H9 (cell line): Measurements from ENCODE around the gene SMO. TPM values are rescaled to one million over a fixed set of nuclear protein-coding genes. Genes with fewer than 3 reads are reported as not detected.
"Not testable (repeated sequence)": the region's sequence is repeated elsewhere in the genome, so short reads cannot be mapped to it uniquely, and the experiment has no call there.

Experiments
- DNase-seq: peaks from one replicate; pipeline ENCODE4 v3.0.0-alpha.2; 2017
- H2AFZ ChIP-seq: one replicate; pipeline ENCODE4 v1.6.1; 2013; ENCODE audit warnings: mild to moderate bottlenecking, low read length, control low read depth, moderate library complexity
- H2AK5ac ChIP-seq: 2 replicates; pipeline ENCODE4 v1.6.1; 2013; ENCODE audit warnings: low read length, control low read depth, mixed read lengths; ENCODE audit not compliant: insufficient read length
- H2BK120ac ChIP-seq: one replicate; pipeline ENCODE4 v1.6.1; 2013; ENCODE audit warnings: low read depth, mild to moderate bottlenecking, low read length, control low read depth, inconsistent platforms; ENCODE audit not compliant: poor library complexity, severe bottlenecking
- H2BK12ac ChIP-seq: 2 replicates; pipeline ENCODE4 v1.6.1; 2013; ENCODE audit warnings: low read length, control low read depth, mixed read lengths, low read depth; ENCODE audit not compliant: insufficient read length
- H2BK15ac ChIP-seq: 2 replicates; pipeline ENCODE4 v1.6.1; 2013; ENCODE audit warnings: low read depth, low read length, control low read depth
- H2BK20ac ChIP-seq: one replicate; pipeline ENCODE4 v1.6.1; 2013; ENCODE audit warnings: low read depth, mild to moderate bottlenecking, low read length, control low read depth, inconsistent platforms; ENCODE audit not compliant: poor library complexity, severe bottlenecking
- H2BK5ac ChIP-seq: 2 replicates; pipeline ENCODE4 v1.6.1; 2013; ENCODE audit warnings: low read length, control low read depth, mixed read lengths; ENCODE audit not compliant: insufficient read length
- H3K14ac ChIP-seq: 2 replicates; pipeline ENCODE4 v1.6.1; 2013; ENCODE audit warnings: low read length, control low read depth; ENCODE audit not compliant: insufficient read depth
- H3K18ac ChIP-seq: 2 replicates; pipeline ENCODE4 v1.6.1; 2013; ENCODE audit warnings: low read depth, mild to moderate bottlenecking, mixed read lengths, low read length, control low read depth; ENCODE audit not compliant: insufficient read length
- H3K23ac ChIP-seq: 2 replicates; pipeline ENCODE4 v1.6.1; 2013; ENCODE audit warnings: low read length, control low read depth, mixed read lengths, low read depth; ENCODE audit not compliant: insufficient read length
- H3K23me2 ChIP-seq: 2 replicates; pipeline ENCODE4 v1.6.1; 2013; ENCODE audit warnings: low read depth, mild to moderate bottlenecking, mixed read lengths, low read length, control low read depth; ENCODE audit not compliant: insufficient read length, poor library complexity, severe bottlenecking
- H3K27ac ChIP-seq: 2 replicates; pipeline ENCODE4 v1.5.1; 2013; ENCODE audit warnings: low read length, control low read depth, mixed read lengths, low read depth; ENCODE audit not compliant: insufficient read length
- H3K27me3 ChIP-seq: 2 replicates; pipeline ENCODE4 v1.6.1; 2013; ENCODE audit warnings: low read length, control low read depth, inconsistent platforms; ENCODE audit not compliant: insufficient read depth
- H3K4ac ChIP-seq: 2 replicates; pipeline ENCODE4 v1.6.1; 2013; ENCODE audit warnings: low read depth, mild to moderate bottlenecking, control low read depth, inconsistent platforms, low read length, moderate library complexity
- H3K4me1 ChIP-seq: 2 replicates; pipeline ENCODE4 v1.6.1; 2013; ENCODE audit warnings: low read length, control low read depth, inconsistent platforms; ENCODE audit not compliant: insufficient read depth
- H3K4me2 ChIP-seq: 2 replicates; pipeline ENCODE4 v1.6.1; 2013; ENCODE audit warnings: low read length, control low read depth, mixed read lengths; ENCODE audit not compliant: insufficient read length, insufficient read depth
- H3K56ac ChIP-seq: 2 replicates; pipeline ENCODE4 v1.6.1; 2013; ENCODE audit warnings: low read depth, mild to moderate bottlenecking, mixed read lengths, low read length, control low read depth; ENCODE audit not compliant: insufficient read length
- H3K79me1 ChIP-seq: 2 replicates; pipeline ENCODE4 v1.6.1; 2013; ENCODE audit warnings: low read depth, mild to moderate bottlenecking, moderate library complexity, low read length, control low read depth, inconsistent platforms; ENCODE audit not compliant: insufficient read depth, poor library complexity, severe bottlenecking
- H3K79me2 ChIP-seq: 2 replicates; pipeline ENCODE4 v1.6.1; 2013; ENCODE audit warnings: low read length, control low read depth, inconsistent platforms; ENCODE audit not compliant: insufficient read depth
- H3K9ac ChIP-seq: 2 replicates; pipeline ENCODE4 v1.6.1; 2013; ENCODE audit warnings: low read length, control low read depth, mixed read lengths; ENCODE audit not compliant: insufficient read length; ENCODE audit errors: extremely low read depth
- H3K9me3 ChIP-seq: one replicate; pipeline ENCODE4 v1.6.1; 2013; ENCODE audit warnings: low read depth, low read length, inconsistent platforms; ENCODE audit not compliant: control insufficient read depth
- H3T11ph ChIP-seq: one replicate; pipeline ENCODE4 v1.6.1; 2013; ENCODE audit warnings: mild to moderate bottlenecking, low read length, control low read depth, inconsistent platforms
- H4K20me1 ChIP-seq: one replicate; pipeline ENCODE4 v1.6.1; 2013; ENCODE audit not compliant: control insufficient read depth, insufficient read length, insufficient read depth
- H4K5ac ChIP-seq: 2 replicates; pipeline ENCODE4 v1.6.1; 2013; ENCODE audit warnings: low read depth, mild to moderate bottlenecking, mixed read lengths, low read length, control low read depth; ENCODE audit not compliant: insufficient read length
- H4K8ac ChIP-seq: replicated peaks from 2 replicates; pipeline ENCODE4 v1.6.1; 2013; ENCODE audit warnings: low read length, control low read depth, mixed read lengths, low read depth; ENCODE audit not compliant: insufficient read length
- H4K91ac ChIP-seq: 2 replicates; pipeline ENCODE4 v1.6.1; 2013; ENCODE audit warnings: low read depth, mild to moderate bottlenecking, moderate library complexity, mixed read lengths, low read length, control low read depth; ENCODE audit not compliant: insufficient read length
- H3K27ac Mint-ChIP-seq, 3 experiments: 2 replicates in 2 of 3; 3 replicates in 1 of 3; pipeline ENCODE4 v1.8.0; 2020 to 2021; ENCODE audit warnings: mixed read lengths in 3 of 3, mild to moderate bottlenecking in 1 of 3, moderate library complexity in 1 of 3
- H3K27me3 Mint-ChIP-seq: 2 replicates; pipeline ENCODE4 v1.8.0; 2021; ENCODE audit warnings: low read depth, mild to moderate bottlenecking, moderate library complexity, mixed read lengths
- H3K36me3 Mint-ChIP-seq, 3 experiments: 2 replicates in 2 of 3; 3 replicates in 1 of 3; pipeline ENCODE4 v1.8.0; 2020 to 2021; ENCODE audit warnings: low read depth in 3 of 3, mixed read lengths in 3 of 3; ENCODE audit not compliant: insufficient read depth in 1 of 3
- H3K4me1 Mint-ChIP-seq, 2 experiments: 2 replicates each; pipeline ENCODE4 v1.8.0; 2020; ENCODE audit warnings: mixed read lengths in 2 of 2
- H3K4me3 Mint-ChIP-seq, 2 experiments: 2 replicates in 1 of 2; 3 replicates in 1 of 2; pipeline ENCODE4 v1.8.0; 2020 to 2021; ENCODE audit warnings: mild to moderate bottlenecking in 2 of 2, mixed read lengths in 2 of 2, moderate library complexity in 1 of 2
- H3K9me3 Mint-ChIP-seq, 2 experiments: 2 replicates in 1 of 2; 3 replicates in 1 of 2; pipeline ENCODE4 v1.8.0; 2020; ENCODE audit warnings: mild to moderate bottlenecking in 2 of 2, mixed read lengths in 2 of 2, moderate library complexity in 1 of 2
- CTCF ChIP-seq: fragments of 200-600 bp; sonication (generic); conservative IDR thresholded peaks from 3 replicates; pipeline ENCODE4 v1.8.0; 2021; ENCODE audit warnings: antibody characterized with exemption, mild to moderate bottlenecking
- WGBS: extraction: QIAGEN DNeasy Blood & Tissue Kit; methylation state at CpG from one replicate; pipeline ENCODE4 v1.1.7; 2013; ENCODE audit warnings: missing lambda C conversion rate, low lambda C conversion rate, mixed read lengths; ENCODE audit not compliant: insufficient read length; ENCODE audit errors: extremely low coverage; 5-methylcytosine and 5-hydroxymethylcytosine counted together
- total RNA-seq: library from RNA; stranded (reverse); gene quantifications from 2 replicates; pipeline ENCODE4 v1.2.1, GENCODE V29; 2021

SMO gene
- total RNA-seq, 1 experiment from 2014 or later, result 66.8 TPM

- Histone ChIP-seq H3K4me2 (peak overlapping the region; percentile 57), H2BK5ac (no peak overlapping the region), H2BK15ac (no peak overlapping the region), H3K23ac (no peak overlapping the region), H3K9me3 (no peaks in the 10 kb centered on the region), H2BK20ac (no peak overlapping the region), H3K79me1 (no peaks in the 10 kb centered on the region), H3K56ac (no peak overlapping the region), H2AFZ (no peak overlapping the region), H4K91ac (no peak overlapping the region), H3K18ac (peak overlapping the region; percentile 78), H3K23me2 (peaks cover 16% of the 10 kb centered on the region), H3K9ac (no peak overlapping the region), H3K14ac (no peak overlapping the region), H4K8ac (no peak overlapping the region), H3K79me2 (no peaks in the 10 kb centered on the region), H4K20me1 (no peaks in the 10 kb centered on the region), H3K4me1 (peaks cover 5% of the 10 kb centered on the region; the same call in 1 of the 2 replicates), H2BK12ac (no peak overlapping the region), H3T11ph (peak overlapping the region; percentile 41), H2AK5ac (no peak overlapping the region), H3K4ac (no peak overlapping the region; the same call in 1 of the 2 replicates), H2BK120ac (no peak overlapping the region), H4K5ac (no peak overlapping the region), H3K27ac (peak overlapping the region; percentile 46), H3K27me3 (no peaks in the 10 kb centered on the region)
- no CpG with 5 or more reads among the region's 11 CpGs for WGBS
- TF ChIP-seq CTCF, result no peak
- H3K9me3 Mint-ChIP-seq, result peaks cover 3 to 4% of the 10 kb centered on the region in 2 experiments; a peak in 3 of 5 replicates
- DNase-seq, result peak; percentile 80
- peak overlapping the region; percentile 63 to 75; a peak in 4 of 5 replicates for H3K4me3 Mint-ChIP-seq
- peaks cover 2% of the 10 kb centered on the region; the same call in 1 of the 2 replicates for H3K27me3 Mint-ChIP-seq
- peaks cover 36 to 38% of the 10 kb centered on the region in 2 experiments for H3K4me1 Mint-ChIP-seq
- peaks cover 4 to 19% (median 15%) of the 10 kb centered on the region in 3 experiments; a peak in 5 of 7 replicates for H3K36me3 Mint-ChIP-seq
- H3K27ac Mint-ChIP-seq, result peak overlapping the region in 2 of 3 experiments; percentile 85 to 87; a peak in 3 of 7 replicates
These were observed 17.9 kb upstream of the SMO start for GRCh38 chr7:129170441-129171021.

GRCh38 chr7:129173861-129174260 lies 14.6 kb upstream of the SMO start:
- H3K9ac ChIP-seq, H4K5ac ChIP-seq, H4K91ac ChIP-seq, H3K79me1 ChIP-seq, H3K27ac ChIP-seq, H3K14ac ChIP-seq, H2AK5ac ChIP-seq, H3K4me3 Mint-ChIP-seq, H3K27me3 Mint-ChIP-seq, H2AFZ ChIP-seq, H2BK12ac ChIP-seq, H3K4me2 ChIP-seq, H3K56ac ChIP-seq, H3K18ac ChIP-seq, H3K4me1 ChIP-seq, H2BK5ac ChIP-seq, H3T11ph ChIP-seq, H2BK120ac ChIP-seq, H3K9me3 Mint-ChIP-seq, H3K23ac ChIP-seq, DNase-seq, H3K79me2 ChIP-seq, H2BK15ac ChIP-seq, H3K27me3 ChIP-seq, H4K8ac ChIP-seq, H2BK20ac ChIP-seq, H3K4ac ChIP-seq, H3K9me3 ChIP-seq, H4K20me1 ChIP-seq, H3K36me3 Mint-ChIP-seq: not testable (repeated sequence)
- Mint-ChIP-seq H3K4me1 (peaks cover 22% of the 10 kb centered on the region in 2 experiments), H3K27ac (peak overlapping the region in 1 of 3 experiments; percentile 31; a peak in 1 of 7 replicates)
- H3K23me2 ChIP-seq, result peaks cover 11% of the 10 kb centered on the region
- WGBS, result no CpG with 5 or more reads among the region's 7 CpGs
